Measurements from ENCODE around the gene NDRG2.

Gene NDRG2

GRCh38 chr14:21037156-21037555 lies 12.3 kb upstream of the NDRG2 start:
- no peak for DNase-seq (ENCODE audit: low read depth in 3 of 3, low spot score in 1 of 3)

- no peak for DNase-seq (ENCODE audit: low read depth in 3 of 3, low spot score in 1 of 3)
Observed at GRCh38 chr14:21036751-21037150, 11.9 kb upstream of the NDRG2 start.

GRCh38 chr14:21034707-21035106 lies 9.8 kb upstream of the NDRG2 start, which contains the start of gene RNASE13:
Gene RNASE13, minus strand, starts transcription at chr14:21034807. Its CDS starts 519 bp downstream, at chr14:21034288.
- no peak for DNase-seq (ENCODE audit: low read depth in 3 of 3, low spot score in 1 of 3)

GRCh38 chr14:21033133-21033698 lies 8.4 kb upstream of the NDRG2 start:
- DNase-seq (ENCODE audit: low read depth in 3 of 3, low spot score in 1 of 3) = no peak

- DNase-seq (ENCODE audit: low read depth in 3 of 3, low spot score in 1 of 3) = no peak
Observed at GRCh38 chr14:21032326-21033132, 7.7 kb upstream of the NDRG2 start.

- DNase-seq (ENCODE audit: low read depth in 3 of 3, low spot score in 1 of 3) = no peak
Observed at GRCh38 chr14:21030531-21030930, 5.7 kb upstream of the NDRG2 start.

GRCh38 chr14:21029917-21030316 lies 5.1 kb upstream of the NDRG2 start, which contains the start of gene TPPP2:
Gene TPPP2, plus strand, starts transcription at chr14:21030217. Its CDS starts 365 bp downstream, at chr14:21030582.
- no peak for DNase-seq (ENCODE audit: low read depth in 3 of 3, low spot score in 1 of 3)

GRCh38 chr14:21026988-21027315 lies 2.1 kb upstream of the NDRG2 start:
- no peak for DNase-seq (ENCODE audit: low read depth in 3 of 3, low spot score in 1 of 3)

- DNase-seq (ENCODE audit: low read depth in 3 of 3, low spot score in 1 of 3) = no peak
Observed at GRCh38 chr14:21026274-21026987, 1.6 kb upstream of the NDRG2 start.

- DNase-seq (ENCODE audit: low read depth in 3 of 3, low spot score in 1 of 3) = no peak
Observed at GRCh38 chr14:21025371-21026273, 761 bp upstream of the NDRG2 start.

- DNase-seq (ENCODE audit: low read depth in 3 of 3, low spot score in 1 of 3) = no peak
Observed at GRCh38 chr14:21023817-21024584, 860 bp downstream of the NDRG2 start.

GRCh38 chr14:21023174-21023573 lies 1.7 kb downstream of the NDRG2 start:
- no peak for DNase-seq (ENCODE audit: low read depth in 3 of 3, low spot score in 1 of 3)

GRCh38 chr14:21022686-21023085 lies 2.2 kb downstream of the NDRG2 start:
- DNase-seq (ENCODE audit: low read depth in 3 of 3, low spot score in 1 of 3) = no peak

GRCh38 chr14:21020977-21021545 lies 3.8 kb downstream of the NDRG2 start:
- no peak for DNase-seq (ENCODE audit: low read depth in 3 of 3, low spot score in 1 of 3)

- no peak for DNase-seq (ENCODE audit: low read depth in 3 of 3, low spot score in 1 of 3)
Observed at GRCh38 chr14:21019366-21019765, 5.5 kb downstream of the NDRG2 start.

- DNase-seq (ENCODE audit: low read depth in 3 of 3, low spot score in 1 of 3) = no peak
Observed at GRCh38 chr14:21018781-21019180, 6.1 kb downstream of the NDRG2 start.

- no peak for DNase-seq (ENCODE audit: low read depth in 3 of 3, low spot score in 1 of 3)
Observed at GRCh38 chr14:21018286-21018685, 6.6 kb downstream of the NDRG2 start.

GRCh38 chr14:21017528-21018245 lies 7.2 kb downstream of the NDRG2 start:
- DNase-seq (ENCODE audit: low read depth in 3 of 3, low spot score in 1 of 3) = no peak

GRCh38 chr14:21016413-21017190 lies 8.3 kb downstream of the NDRG2 start:
- no peak for DNase-seq (ENCODE audit: low read depth in 3 of 3, low spot score in 1 of 3)
